Tibial artery (tissue), 4 donors: ENCODE measurements around the gene GNB1L.

ENCODE experiments used
- DNase-seq, 2 donors: peaks; one replicate each; pipeline ENCODE4 v3.0.0-alpha.2; 2019
- H3K27ac ChIP-seq, 2 donors: fragments of 200-600 bp; sonication (generic) in 1 of 2; 1 replicate in 1 of 2; 2 replicates in 1 of 2; pipeline ENCODE4 v1.5.1; 2018 to 2019; ENCODE audit warnings: mild to moderate bottlenecking in 1 of 2
- H3K27me3 ChIP-seq, 2 donors: fragments of 200-600 bp; sonication (generic) in 1 of 2; one replicate each; pipeline versions ENCODE4 v1.5.1 to v1.6.0; 2016 to 2019
- H3K36me3 ChIP-seq, 3 donors: fragments of 200-600 bp; sonication (generic) in 2 of 3; one replicate each; pipeline ENCODE4 v1.5.1; 2016 to 2019; ENCODE audit warnings: mild to moderate bottlenecking in 2 of 3
- H3K4me1 ChIP-seq, 4 donors: fragments of 200-600 bp; sonication (generic) in 2 of 4; 1 replicate in 3 of 4; 2 replicates in 1 of 4; pipeline ENCODE4 v1.5.1; 2016 to 2019
- H3K4me3 ChIP-seq, 2 donors: fragments of 200-600 bp; sonication (generic) in 1 of 2; 1 replicate in 1 of 2; 2 replicates in 1 of 2; pipeline ENCODE4 v1.5.1; 2018 to 2019; ENCODE audit warnings: mild to moderate bottlenecking in 2 of 2
- H3K9me3 ChIP-seq, 3 donors: fragments of 200-600 bp; sonication (generic) in 1 of 3; one replicate each; pipeline ENCODE4 v1.5.1; 2016 to 2019
- CTCF ChIP-seq, 2 experiments: fragments of 200-600 bp in 1 of 2; fragments of 450-650 bp in 1 of 2; IDR thresholded peaks; one replicate each; pipeline ENCODE4 v1.5.1; 2017 to 2019; ENCODE audit warnings: antibody characterized with exemption in 2 of 2, mild to moderate bottlenecking in 1 of 2, moderate library complexity in 1 of 2
- intact Hi-C: fragments of 100-400 bp; cut with DNase I; formaldehyde crosslinking; loops from one replicate; pipeline ENCODE4 v1.15.0; 2023; ENCODE audit warnings: low total_unique reads

Gene GNB1L

GRCh38 chr22:19824926-19825339 lies 29.7 kb downstream of the GNB1L start:
- peaks cover 0 to 9% (median 4%) of the 10 kb centered on the region in 3 donors for H3K36me3 ChIP-seq
- DNase-seq: peak in 1 of 2 donors; percentile 60
- H3K27me3 ChIP-seq: no peaks in the 10 kb centered on the region
- H3K27ac ChIP-seq: no peak overlapping the region
- H3K4me3 ChIP-seq: no peak overlapping the region
- no peaks in the 10 kb centered on the region for H3K9me3 ChIP-seq
- TF ChIP-seq CTCF (IDR thresholded peaks at IDR 0.05): no peak
- intact Hi-C loops: no loop called here
- peaks cover 0 to 28% (median 0%) of the 10 kb centered on the region in 4 donors for H3K4me1 ChIP-seq

GRCh38 chr22:19824212-19824925 lies 30.3 kb downstream of the GNB1L start:
- Histone ChIP-seq H3K27me3 (no peaks in the 10 kb centered on the region), H3K4me1 (peaks cover 0 to 28% (median 0%) of the 10 kb centered on the region in 4 donors), H3K9me3 (no peaks in the 10 kb centered on the region), H3K27ac (no peak overlapping the region), H3K4me3 (no peak overlapping the region), H3K36me3 (peaks cover 0 to 11% (median 4%) of the 10 kb centered on the region in 3 donors)
- TF ChIP-seq CTCF (IDR thresholded peaks at IDR 0.05): no peak
- DNase-seq: peak in 1 of 2 donors; percentile 19
- intact Hi-C loops: no loop called here

GRCh38 chr22:19823902-19824211 lies 30.8 kb downstream of the GNB1L start:
- Histone ChIP-seq H3K27me3 (no peaks in the 10 kb centered on the region), H3K4me1 (peaks cover 0 to 28% (median 0%) of the 10 kb centered on the region in 4 donors), H3K27ac (no peak overlapping the region), H3K9me3 (no peaks in the 10 kb centered on the region), H3K36me3 (peaks cover 0 to 11% (median 4%) of the 10 kb centered on the region in 3 donors), H3K4me3 (no peak overlapping the region)
- no peak for TF ChIP-seq CTCF (IDR thresholded peaks at IDR 0.05)
- DNase-seq: peak in 1 of 2 donors; percentile 38
- intact Hi-C loops: no loop called here

GRCh38 chr22:19823191-19823901 lies 31.3 kb downstream of the GNB1L start:
- no peak overlapping the region for H3K4me3 ChIP-seq
- H3K9me3 ChIP-seq: no peaks in the 10 kb centered on the region
- H3K4me1 ChIP-seq: peaks cover 0 to 28% (median 0%) of the 10 kb centered on the region in 4 donors
- no peak overlapping the region for H3K27ac ChIP-seq
- H3K27me3 ChIP-seq: no peaks in the 10 kb centered on the region
- intact Hi-C loops: no loop called here
- H3K36me3 ChIP-seq: peaks cover 0 to 14% (median 4%) of the 10 kb centered on the region in 3 donors
- no peak for TF ChIP-seq CTCF (IDR thresholded peaks at IDR 0.05)
- DNase-seq: peak in 1 of 2 donors; percentile 31

GRCh38 chr22:19822301-19823117 lies 32.2 kb downstream of the GNB1L start:
- H3K27me3 ChIP-seq: no peaks in the 10 kb centered on the region

More at GRCh38 chr22:19822301-19823117, 32.2 kb downstream of the GNB1L start:
- Histone ChIP-seq H3K27ac (no peak overlapping the region), H3K4me1 (peaks cover 0 to 28% (median 0%) of the 10 kb centered on the region in 4 donors), H3K9me3 (no peaks in the 10 kb centered on the region), H3K4me3 (no peak overlapping the region), H3K36me3 (peaks cover 0 to 17% (median 4%) of the 10 kb centered on the region in 3 donors)
- intact Hi-C loops: no loop called here
- DNase-seq: peak in 1 of 2 donors; percentile 35
- TF ChIP-seq CTCF (IDR thresholded peaks at IDR 0.05): no peak
